ENCODE results near the gene PCIF1.
A peak's percentile ranks its signal among the peaks of the same experiment; 100 is the strongest.
"Not testable (repeated sequence)": the region's sequence is repeated elsewhere in the genome, so short reads cannot be mapped to it uniquely, and the experiment has no call there.

The PCIF1 gene

GRCh38 chr20:45934586-45935415, at the start of gene PCIF1:
Gene PCIF1 (plus strand): TSS chr20:45934683. CDS start chr20:45939000, 4,317 bp downstream.
- DNase-seq (ENCODE audit: low spot score): peak; percentile 97

- no peak for DNase-seq (ENCODE audit: low spot score)
These were observed 47.7 kb upstream of the PCIF1 start for GRCh38 chr20:45886590-45887345.

- DNase-seq (ENCODE audit: low spot score): no peak
These were observed 47.2 kb upstream of the PCIF1 start, which contains the start of gene SPATA25 for GRCh38 chr20:45887346-45887715. Gene SPATA25 (minus strand): TSS chr20:45887622. CDS start chr20:45887590, 32 bp downstream.

- no peak for DNase-seq (ENCODE audit: low spot score)
These were observed 45.8 kb upstream of the PCIF1 start for GRCh38 chr20:45888681-45889080.

- DNase-seq (ENCODE audit: low spot score): peak; percentile 54
These were observed 44.2 kb upstream of the PCIF1 start for GRCh38 chr20:45890077-45890984.

- DNase-seq (ENCODE audit: low spot score): peak; percentile 80
These were observed 43.2 kb upstream of the PCIF1 start, which contains the start of the genes CTSA and NEURL2 for GRCh38 chr20:45890985-45891983. Gene CTSA (plus strand): TSS chr20:45891335. CDS start chr20:45891569, 234 bp downstream. Gene NEURL2 (minus strand): TSS chr20:45891208. CDS start chr20:45890991, 217 bp downstream.

- peak; percentile 43 for DNase-seq (ENCODE audit: low spot score)
These were observed 42.2 kb upstream of the PCIF1 start for GRCh38 chr20:45892049-45892825.

GRCh38 chr20:45892828-45893500, 41.5 kb upstream of the PCIF1 start:
- no peak for DNase-seq (ENCODE audit: low spot score)

GRCh38 chr20:45893831-45894230, 40.7 kb upstream of the PCIF1 start:
- DNase-seq (ENCODE audit: low spot score): no peak

GRCh38 chr20:45894797-45895196, 39.7 kb upstream of the PCIF1 start:
- DNase-seq (ENCODE audit: low spot score): no peak

GRCh38 chr20:45896641-45897161, 37.8 kb upstream of the PCIF1 start:
- DNase-seq (ENCODE audit: low spot score): no peak

- no peak for DNase-seq (ENCODE audit: low spot score)
These were observed 37.2 kb upstream of the PCIF1 start for GRCh38 chr20:45897289-45897688.

- DNase-seq (ENCODE audit: low spot score): no peak
These were observed 36.8 kb upstream of the PCIF1 start for GRCh38 chr20:45897692-45898091.

- DNase-seq (ENCODE audit: low spot score): no peak
These were observed 36.2 kb upstream of the PCIF1 start for GRCh38 chr20:45898285-45898684.

- no peak for DNase-seq (ENCODE audit: low spot score)
These were observed 35.2 kb upstream of the PCIF1 start for GRCh38 chr20:45899046-45899835.

- DNase-seq (ENCODE audit: low spot score): not testable (repeated sequence)
These were observed 33.2 kb upstream of the PCIF1 start for GRCh38 chr20:45901332-45901731.

GRCh38 chr20:45902199-45902701, 32.2 kb upstream of the PCIF1 start:
- no peak for DNase-seq (ENCODE audit: low spot score)
